ENCODE measurements around the gene COX5A.

The COX5A gene

DNA sequence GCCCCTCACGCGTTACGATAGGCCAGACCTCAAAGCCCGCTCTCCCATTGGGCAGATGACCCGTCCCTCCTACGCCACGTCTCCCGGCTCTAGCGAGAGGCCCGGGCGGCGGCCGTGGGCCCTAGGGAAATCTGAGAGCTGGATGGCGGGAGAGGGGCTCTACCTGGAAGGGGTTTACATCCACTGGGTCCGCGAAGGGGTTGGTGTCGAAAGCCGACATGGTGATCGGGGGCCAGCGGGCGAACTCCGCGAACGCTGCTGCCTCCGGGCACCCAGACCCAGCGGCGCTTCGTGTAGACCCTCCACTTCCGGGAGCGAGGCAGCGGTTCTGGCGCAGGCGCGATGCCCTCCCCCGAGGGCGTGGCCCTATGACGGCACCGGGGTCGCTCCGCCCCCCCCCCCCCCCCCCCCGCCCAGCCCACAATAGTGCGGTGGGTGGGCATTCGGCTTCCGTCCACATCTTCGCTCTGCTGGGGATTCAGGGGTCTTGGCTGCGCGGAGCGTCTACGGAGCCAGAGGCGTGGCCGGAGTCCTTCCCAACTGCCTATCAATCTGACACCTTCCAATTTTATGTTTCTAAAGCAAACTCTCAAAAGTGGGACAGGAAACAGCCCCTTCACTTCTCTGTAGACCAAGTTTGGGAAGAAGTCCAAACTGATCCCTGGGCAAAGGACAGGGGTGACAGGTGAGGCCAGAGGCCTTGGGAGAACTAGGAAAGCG is 64.7 kb downstream of the COX5A start, which contains the start of gene SCAMP2:
SCAMP2 (minus strand) TSS at position 330 of the 720 bp plus-strand sequence; CDS start at position 220, 110 bp downstream.
- DNase-seq (ENCODE audit: low read depth, low spot score) = peak; percentile 82

DNA sequence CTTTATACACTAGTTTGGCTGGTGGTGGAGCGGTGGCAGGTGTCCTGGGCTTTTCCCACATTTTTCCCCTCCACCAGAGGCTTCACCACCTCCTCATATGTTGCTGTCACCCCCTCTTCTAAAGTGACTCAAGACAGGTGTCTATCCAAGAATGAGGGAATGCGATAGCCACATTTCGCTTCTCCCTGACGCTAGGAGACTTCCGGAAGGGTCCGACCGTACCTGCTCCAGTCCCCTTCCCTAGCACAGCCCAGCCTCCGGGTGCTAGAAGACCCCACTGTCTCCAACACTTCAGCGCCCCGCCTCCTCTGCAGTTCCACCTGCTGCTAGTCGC is 65.2 kb downstream of the COX5A start:
- no peak for DNase-seq (ENCODE audit: low read depth, low spot score)

DNA sequence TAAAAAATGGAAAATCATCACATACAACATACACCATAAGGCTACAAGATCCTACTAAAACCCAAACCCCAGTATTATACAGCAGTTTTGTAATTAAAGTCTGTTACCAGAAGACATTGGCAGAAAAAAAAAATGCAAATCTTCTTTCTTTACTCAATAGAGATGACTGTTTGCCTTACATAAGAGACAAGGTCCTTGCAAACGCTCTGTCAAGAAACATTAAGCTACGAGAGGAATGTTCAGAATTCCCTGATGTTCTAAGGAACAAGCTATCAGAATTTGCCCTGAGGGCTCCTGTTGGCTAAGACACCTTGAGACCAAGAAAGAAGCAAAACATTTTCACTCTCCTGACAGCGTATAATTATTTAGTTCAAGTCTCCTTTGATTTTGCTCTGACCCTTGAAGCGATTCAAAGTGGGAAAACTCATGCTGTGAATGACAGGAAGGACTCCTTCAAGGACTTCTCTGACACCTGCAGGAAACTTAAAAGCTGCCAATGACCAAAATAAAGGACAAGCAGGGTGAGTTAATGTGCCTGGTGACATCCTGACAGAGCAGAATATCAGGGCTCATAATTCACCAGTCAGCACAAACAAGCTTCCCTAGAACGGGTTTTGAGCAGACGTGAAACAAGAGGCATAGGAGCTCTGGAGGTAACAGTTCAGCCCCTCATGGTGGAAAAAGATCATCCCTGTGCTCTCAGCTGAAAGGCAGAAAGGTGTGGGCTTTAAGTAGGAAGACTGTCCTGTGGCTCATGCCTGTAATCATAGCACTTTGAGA is 67.2 kb downstream of the COX5A start:
- DNase-seq (ENCODE audit: low read depth, low spot score) = no peak
